PC-9 (cell line): ENCODE measurements around the gene SPOCK2.

Source experiments
- EZH2 ChIP-seq: fragments of 200-600 bp; sonication (generic); IDR thresholded peaks from 2 replicates; pipeline ENCODE4 v1.8.0; 2017; ENCODE audit warnings: antibody characterized with exemption, low read depth
- TF ChIP-seq, protein P1 (sequence below): fragments of 200-600 bp; sonication (generic); conservative IDR thresholded peaks from 2 replicates; pipeline ENCODE4 v1.6.1; 2017; ENCODE audit warnings: mixed run types, antibody characterized with exemption, mild to moderate bottlenecking, moderate library complexity

DNA sequence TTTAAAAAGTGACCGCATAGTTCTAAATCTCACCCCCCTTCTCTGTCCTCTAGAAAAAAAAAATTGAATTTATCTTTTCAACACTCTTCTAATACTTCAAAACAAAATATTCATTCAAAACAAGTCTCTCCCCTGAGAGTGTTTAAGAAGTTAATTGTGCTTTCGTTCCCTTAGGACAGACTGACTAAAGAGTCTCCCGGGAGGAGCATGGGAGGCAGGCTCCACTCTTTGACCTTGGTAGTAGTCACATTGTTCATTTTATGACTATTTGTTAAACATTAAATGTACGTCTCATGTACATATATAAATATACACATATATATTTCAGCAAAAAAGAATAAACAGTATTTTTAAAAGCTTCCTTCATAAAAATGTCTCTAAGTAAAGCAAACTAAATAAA, 35.3 kb upstream of the SPOCK2 start:
- TF ChIP-seq, protein P1, sequence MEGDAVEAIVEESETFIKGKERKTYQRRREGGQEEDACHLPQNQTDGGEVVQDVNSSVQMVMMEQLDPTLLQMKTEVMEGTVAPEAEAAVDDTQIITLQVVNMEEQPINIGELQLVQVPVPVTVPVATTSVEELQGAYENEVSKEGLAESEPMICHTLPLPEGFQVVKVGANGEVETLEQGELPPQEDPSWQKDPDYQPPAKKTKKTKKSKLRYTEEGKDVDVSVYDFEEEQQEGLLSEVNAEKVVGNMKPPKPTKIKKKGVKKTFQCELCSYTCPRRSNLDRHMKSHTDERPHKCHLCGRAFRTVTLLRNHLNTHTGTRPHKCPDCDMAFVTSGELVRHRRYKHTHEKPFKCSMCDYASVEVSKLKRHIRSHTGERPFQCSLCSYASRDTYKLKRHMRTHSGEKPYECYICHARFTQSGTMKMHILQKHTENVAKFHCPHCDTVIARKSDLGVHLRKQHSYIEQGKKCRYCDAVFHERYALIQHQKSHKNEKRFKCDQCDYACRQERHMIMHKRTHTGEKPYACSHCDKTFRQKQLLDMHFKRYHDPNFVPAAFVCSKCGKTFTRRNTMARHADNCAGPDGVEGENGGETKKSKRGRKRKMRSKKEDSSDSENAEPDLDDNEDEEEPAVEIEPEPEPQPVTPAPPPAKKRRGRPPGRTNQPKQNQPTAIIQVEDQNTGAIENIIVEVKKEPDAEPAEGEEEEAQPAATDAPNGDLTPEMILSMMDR: no peak
- no peak for TF ChIP-seq EZH2
